B cell (primary cell): ENCODE data around the gene GPC5.

ENCODE experiments used
- CTCF ChIP-seq: fragments of 200-600 bp; IDR thresholded peaks from one replicate; pipeline ENCODE4 v1.8.0; 2022; ENCODE audit warnings: antibody characterized with exemption, mild to moderate bottlenecking
- EZH2 ChIP-seq: IDR thresholded peaks from 2 replicates; pipeline ENCODE4 v1.6.1; 2012; ENCODE audit warnings: borderline replicate concordance, low read depth, mild to moderate bottlenecking, moderate library complexity, low read length; ENCODE audit not compliant: insufficient read depth, poor library complexity, severe bottlenecking

GRCh38 chr13:92838786-92839185 lies 1440.4 kb downstream of the GPC5 start:
- no peak for TF ChIP-seq CTCF
- no peak for TF ChIP-seq EZH2
